C4-2B (cell line): ENCODE measurements around the gene TNRC6A.

Experiments
- CTCF ChIP-seq: fragments of 450-650 bp; conservative IDR thresholded peaks from 2 replicates; pipeline ENCODE4 v1.5.1; 2017; ENCODE audit warnings: mild to moderate bottlenecking
- ZFX ChIP-seq: fragments of 450-650 bp; IDR thresholded peaks from 2 replicates; pipeline ENCODE4 v1.6.1; 2017

GRCh38 chr16:24822542-24822941, 93.1 kb downstream of the TNRC6A start:
- TF ChIP-seq CTCF, result no peak
- TF ChIP-seq ZFX, result no peak
